HG03571 (cell line): Measurements from ENCODE around the gene FKBP2.

ENCODE experiments used
- ATAC-seq: cut with Tn5 transposase; IDR thresholded peaks from one replicate; pipeline ENCODE4 v1.9.1; 2021; ENCODE audit not compliant: unreplicated experiment

The FKBP2 gene

GRCh38 chr11:64247729-64248531 is 7.0 kb downstream of the FKBP2 start:
- ATAC-seq: no peak

DNA sequence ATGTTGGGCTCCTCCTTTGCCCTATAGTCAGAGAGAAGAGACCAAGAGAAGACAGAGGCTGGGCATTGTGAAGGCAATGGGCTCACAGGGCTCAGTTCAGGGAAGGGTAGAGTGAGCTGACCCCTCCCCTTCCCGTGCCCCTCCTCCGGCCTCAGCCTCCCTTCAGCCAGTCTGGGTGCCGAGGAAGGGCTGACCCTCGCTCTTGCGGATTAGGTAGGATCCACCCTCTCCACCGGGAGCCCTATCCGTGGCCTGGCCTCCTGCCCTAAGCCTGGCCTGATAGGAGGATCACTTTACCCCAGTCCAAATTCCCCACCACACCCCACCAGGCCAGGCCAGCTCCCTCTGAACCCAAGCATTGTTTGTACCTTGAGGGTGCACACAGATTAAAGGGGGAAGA is 7.7 kb downstream of the FKBP2 start:
- no peak for ATAC-seq

DNA sequence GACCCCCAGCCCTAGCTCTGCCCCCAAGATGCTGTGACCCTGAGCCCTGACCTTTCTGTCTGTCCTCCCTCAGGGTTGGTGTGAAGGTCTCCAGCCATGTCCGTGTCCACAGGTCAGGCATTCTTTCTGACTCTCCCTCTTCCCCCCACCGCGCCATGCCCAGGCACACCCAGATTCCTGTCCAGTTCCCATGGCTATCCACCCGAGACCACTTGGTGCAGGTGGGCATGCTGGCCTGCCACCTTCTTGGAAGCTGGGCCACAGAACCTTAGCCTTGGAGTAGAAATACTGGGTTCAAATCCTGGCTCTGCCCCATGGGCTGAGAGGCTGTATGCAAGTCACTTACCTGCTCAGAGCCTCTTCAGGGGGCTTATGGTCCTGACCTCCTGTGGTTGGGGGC is 8.1 kb downstream of the FKBP2 start:
- no peak for ATAC-seq

DNA sequence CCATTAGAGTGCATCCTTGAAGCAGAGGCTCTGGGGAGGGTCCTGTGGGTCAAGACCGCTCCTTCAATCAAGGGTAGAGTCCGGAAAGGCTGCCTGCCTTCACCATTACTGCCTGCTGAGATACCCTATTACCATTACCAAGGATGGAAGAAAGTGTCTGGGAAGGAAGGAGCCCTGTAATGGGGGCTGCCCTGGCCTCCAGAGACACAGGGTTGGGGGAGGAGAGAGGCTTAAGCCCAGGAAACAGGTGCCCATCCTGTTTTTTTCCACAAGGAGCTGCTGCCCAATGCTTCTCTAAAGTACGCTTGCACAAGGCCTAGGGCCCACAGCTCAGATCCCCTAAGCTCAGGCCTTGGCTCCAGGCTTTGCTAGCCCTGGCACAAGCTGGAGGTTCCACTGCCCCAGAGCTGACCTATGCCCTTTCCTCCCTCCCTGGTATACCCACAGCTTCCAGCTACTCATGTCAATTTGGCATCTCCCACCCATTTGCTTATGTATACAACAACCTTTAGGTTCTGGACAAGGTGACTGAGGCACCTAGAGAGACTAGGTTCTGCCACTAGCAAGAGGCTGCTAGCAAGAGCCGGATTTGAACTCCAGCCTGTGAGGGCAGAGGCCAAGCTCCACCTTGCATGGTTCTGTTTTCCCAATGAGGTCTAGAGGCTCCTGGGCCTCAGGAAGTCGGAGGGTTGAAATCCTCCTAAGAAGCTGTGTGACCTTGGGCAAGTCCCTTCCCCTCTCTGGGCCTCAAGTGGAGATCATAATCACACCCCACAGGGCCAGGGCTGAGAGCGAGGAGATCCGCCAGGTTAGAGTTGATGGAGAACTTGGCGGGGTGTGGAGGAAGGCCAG is 8.9 kb downstream of the FKBP2 start:
- no peak for ATAC-seq

GRCh38 chr11:64250415-64251015 is 9.6 kb downstream of the FKBP2 start:
- no peak for ATAC-seq

DNA sequence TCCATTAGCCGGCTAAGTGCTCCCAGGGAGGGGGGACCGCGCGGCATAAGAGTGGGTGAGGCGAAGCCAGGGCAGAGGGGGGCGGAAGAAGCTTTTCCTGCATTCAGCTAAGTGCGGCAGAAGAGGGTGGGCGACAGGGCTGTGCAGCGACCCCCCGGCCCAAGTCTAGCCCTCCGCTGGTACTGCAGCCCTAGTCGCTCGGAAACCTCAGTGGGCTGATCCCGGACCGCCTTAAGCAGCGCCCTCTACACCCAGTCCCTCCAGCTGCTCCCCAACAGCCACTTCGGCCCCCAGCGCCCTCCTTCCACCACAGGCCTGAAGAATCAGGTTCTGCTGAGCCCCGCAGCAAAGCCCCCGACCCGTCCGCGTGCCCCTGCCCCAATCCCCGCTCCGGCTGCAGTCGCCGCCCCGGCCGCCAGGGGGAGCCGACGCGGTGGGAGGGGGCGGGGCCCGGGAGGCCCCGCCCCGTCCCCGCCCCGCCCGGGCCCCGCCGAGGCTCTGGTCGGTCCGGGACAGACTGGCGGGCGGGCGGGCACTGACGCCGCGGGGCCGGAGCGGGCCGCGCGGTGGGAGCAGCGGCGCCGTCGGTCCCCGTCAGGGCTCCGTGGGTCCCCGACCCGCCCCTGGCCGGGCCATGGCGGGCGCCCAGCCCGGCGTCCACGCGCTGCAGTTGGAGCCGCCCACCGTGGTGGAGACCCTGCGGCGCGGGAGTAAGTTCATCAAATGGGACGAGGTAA is 10.3 kb downstream of the FKBP2 start, which contains the start of gene PLCB3:
PLCB3 (plus strand) TSS at position 515 of the 737 bp plus-strand sequence; CDS start at position 635, 120 bp downstream.
- no peak for ATAC-seq

DNA sequence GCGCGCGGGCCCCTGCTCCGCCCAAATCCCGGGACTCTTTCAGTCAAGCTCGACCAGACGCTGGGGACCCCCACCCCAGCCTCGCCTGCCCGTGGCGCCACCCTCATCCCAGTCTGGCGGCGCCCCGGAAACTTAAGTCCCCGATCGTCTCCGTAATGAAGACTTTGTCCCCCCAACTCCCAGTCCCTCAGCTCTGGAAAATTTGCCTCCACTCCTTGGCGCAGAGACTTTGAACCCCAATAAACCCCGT is 10.8 kb downstream of the FKBP2 start:
- ATAC-seq: no peak

GRCh38 chr11:64252003-64252872 is 11.3 kb downstream of the FKBP2 start:
- ATAC-seq: no peak

- no peak for ATAC-seq
These were observed 12.1 kb downstream of the FKBP2 start for GRCh38 chr11:64253043-64253442.

DNA sequence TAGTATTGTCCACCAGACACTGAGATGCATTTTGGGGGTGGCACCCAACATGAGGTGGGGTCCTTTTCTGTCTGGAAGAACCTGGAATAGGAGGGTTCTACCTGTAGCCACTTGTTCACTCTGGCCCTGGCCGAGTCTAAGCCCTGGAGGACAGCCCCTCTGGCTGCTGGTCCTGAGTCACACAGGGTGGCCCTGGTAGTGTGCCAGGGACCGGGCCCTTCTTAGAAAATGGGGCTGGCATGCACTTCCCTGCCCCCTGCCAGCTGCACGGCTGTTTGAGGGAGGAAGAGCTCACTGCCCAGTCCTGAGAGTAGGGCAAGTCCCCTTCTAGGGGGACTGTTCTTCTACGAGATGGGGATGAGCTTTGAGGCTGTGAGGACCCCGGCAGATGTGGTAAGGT is 12.6 kb downstream of the FKBP2 start:
- ATAC-seq: no peak

GRCh38 chr11:64254326-64254725 is 13.4 kb downstream of the FKBP2 start:
- ATAC-seq: no peak

- ATAC-seq: no peak
These were observed 14.5 kb downstream of the FKBP2 start for GRCh38 chr11:64255135-64256128.

- no peak for ATAC-seq
These were observed 15.4 kb downstream of the FKBP2 start for GRCh38 chr11:64256300-64256699.

GRCh38 chr11:64258356-64258755 is 17.5 kb downstream of the FKBP2 start:
- no peak for ATAC-seq

DNA sequence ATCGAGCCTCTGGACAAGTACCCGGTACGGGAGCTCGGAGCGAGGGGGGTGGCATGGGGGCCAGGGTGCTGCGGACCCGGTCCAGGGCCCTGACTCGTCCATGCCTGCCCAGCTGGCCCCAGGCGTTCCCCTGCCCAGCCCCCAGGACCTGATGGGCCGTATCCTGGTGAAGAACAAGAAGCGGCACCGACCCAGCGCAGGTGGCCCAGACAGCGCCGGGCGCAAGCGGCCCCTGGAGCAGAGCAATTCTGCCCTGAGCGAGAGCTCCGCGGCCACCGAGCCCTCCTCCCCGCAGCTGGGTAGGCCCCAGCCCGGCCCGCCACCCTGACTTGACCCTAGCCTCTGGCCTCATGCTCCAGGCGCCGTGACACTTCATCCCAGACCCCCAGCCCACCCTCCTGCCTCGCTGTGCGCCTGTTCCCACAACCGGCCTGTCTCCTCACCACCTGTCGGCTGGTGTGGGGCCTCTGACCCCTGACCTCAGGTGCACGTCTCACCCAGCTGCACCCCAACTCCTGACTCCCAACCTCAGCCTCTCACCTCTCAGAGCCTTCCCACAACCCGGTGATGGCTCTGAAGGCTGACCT is 18.1 kb downstream of the FKBP2 start:
- no peak for ATAC-seq

DNA sequence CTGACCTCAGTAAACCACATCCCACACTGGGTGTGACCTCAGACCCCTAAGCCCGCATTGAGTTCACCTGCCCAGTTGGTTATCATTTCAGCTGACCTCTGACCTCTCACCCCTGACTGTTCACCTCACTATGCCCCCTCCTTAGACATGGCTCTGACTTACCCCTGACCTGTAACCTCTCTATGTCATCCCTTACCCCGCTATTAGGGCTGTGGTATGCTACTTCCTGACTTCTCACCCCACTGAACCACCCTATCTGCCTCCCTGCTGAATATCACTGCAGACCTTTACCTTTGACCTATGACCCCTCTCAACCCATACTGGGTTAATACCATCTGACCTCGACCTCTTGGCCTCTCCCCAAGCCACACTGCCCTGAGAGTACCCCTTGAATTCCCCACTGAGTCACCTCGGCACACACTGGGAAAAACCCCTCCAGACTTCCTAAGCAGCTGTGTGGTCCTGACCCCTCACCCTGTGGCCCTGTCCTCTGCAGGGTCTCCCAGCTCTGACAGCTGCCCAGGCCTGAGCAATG is 18.7 kb downstream of the FKBP2 start:
- ATAC-seq: no peak

DNA sequence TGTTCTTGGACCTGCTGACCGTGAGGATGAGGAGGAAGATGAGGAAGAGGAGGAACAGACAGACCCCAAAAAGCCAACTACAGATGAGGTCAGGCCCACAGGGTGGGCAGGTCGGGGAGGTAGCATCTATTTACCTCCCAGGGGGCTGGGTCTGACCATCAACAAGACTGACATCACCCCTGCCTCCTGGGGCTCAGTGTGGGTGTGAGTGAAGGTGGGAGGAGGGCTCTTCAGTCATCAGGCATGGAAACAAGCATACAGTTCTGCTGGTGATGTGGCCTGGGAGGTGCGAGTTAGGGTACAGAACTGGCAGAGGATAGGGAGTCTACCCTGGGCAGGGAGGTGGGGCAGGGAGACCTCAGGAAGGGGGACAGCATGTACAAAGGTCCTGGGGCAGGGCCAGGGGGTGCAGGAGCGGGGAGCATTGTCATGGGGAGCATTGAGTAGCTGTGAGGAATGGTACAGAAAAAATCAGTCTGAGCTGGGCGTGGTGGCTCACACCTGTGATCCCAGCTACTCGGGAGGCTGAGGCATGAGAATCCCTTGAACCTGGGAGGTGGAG is 19.3 kb downstream of the FKBP2 start:
- ATAC-seq: no peak

- no peak for ATAC-seq
These were observed 20.7 kb downstream of the FKBP2 start for GRCh38 chr11:64261556-64262080.
